Measurements from ENCODE around the gene NLRC5. TPM values are rescaled to one million over a fixed set of nuclear protein-coding genes. Genes with fewer than 3 reads are reported as not detected.

The NLRC5 gene
- total RNA-seq, 4 donors from 2014 or later = 18.0 to 139 (median 30.6) TPM

GRCh38 chr16:57092786-57093411 lies 103.5 kb downstream of the NLRC5 start:
- no peak for TF ChIP-seq CTCF (IDR thresholded peaks at IDR 0.05; ENCODE audit: low read depth)

- TF ChIP-seq CTCF (IDR thresholded peaks at IDR 0.05; ENCODE audit: low read depth) = no peak
These were observed 104.6 kb downstream of the NLRC5 start for GRCh38 chr16:57093666-57094564.

GRCh38 chr16:57094911-57095310 lies 105.6 kb downstream of the NLRC5 start:
- TF ChIP-seq CTCF (IDR thresholded peaks at IDR 0.05; ENCODE audit: low read depth) = no peak

- TF ChIP-seq CTCF (IDR thresholded peaks at IDR 0.05; ENCODE audit: low read depth) = no peak
These were observed 106.8 kb downstream of the NLRC5 start for GRCh38 chr16:57096192-57096591.

GRCh38 chr16:57096793-57097192 lies 107.4 kb downstream of the NLRC5 start:
- TF ChIP-seq CTCF (IDR thresholded peaks at IDR 0.05; ENCODE audit: low read depth) = no peak

GRCh38 chr16:57098188-57098841 lies 109.0 kb downstream of the NLRC5 start:
- no peak for TF ChIP-seq CTCF (IDR thresholded peaks at IDR 0.05; ENCODE audit: low read depth)

GRCh38 chr16:57100445-57100844 lies 111.1 kb downstream of the NLRC5 start:
- no peak for TF ChIP-seq CTCF (IDR thresholded peaks at IDR 0.05; ENCODE audit: low read depth)

Data from subcutaneous adipose tissue (tissue), 4 donors.